ENCODE results near the gene GALNT2.

DNA sequence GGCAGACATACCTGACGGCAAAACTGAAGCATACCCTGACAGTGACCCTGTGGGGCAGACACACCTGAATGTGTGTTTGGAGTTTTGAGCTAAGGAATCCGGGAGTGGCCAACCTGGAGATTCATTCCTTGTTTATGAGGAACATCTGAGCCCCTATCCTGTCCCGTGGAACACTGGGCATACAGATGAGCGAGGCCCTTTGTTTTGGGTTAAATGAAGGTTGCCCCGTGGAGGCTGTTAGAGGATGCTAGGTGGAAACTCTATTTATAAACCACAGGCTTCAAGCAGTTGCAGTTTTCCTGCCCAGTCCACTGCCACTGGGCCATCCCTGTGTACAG, 18.1 kb downstream of the GALNT2 start:
- TF ChIP-seq, protein P1, sequence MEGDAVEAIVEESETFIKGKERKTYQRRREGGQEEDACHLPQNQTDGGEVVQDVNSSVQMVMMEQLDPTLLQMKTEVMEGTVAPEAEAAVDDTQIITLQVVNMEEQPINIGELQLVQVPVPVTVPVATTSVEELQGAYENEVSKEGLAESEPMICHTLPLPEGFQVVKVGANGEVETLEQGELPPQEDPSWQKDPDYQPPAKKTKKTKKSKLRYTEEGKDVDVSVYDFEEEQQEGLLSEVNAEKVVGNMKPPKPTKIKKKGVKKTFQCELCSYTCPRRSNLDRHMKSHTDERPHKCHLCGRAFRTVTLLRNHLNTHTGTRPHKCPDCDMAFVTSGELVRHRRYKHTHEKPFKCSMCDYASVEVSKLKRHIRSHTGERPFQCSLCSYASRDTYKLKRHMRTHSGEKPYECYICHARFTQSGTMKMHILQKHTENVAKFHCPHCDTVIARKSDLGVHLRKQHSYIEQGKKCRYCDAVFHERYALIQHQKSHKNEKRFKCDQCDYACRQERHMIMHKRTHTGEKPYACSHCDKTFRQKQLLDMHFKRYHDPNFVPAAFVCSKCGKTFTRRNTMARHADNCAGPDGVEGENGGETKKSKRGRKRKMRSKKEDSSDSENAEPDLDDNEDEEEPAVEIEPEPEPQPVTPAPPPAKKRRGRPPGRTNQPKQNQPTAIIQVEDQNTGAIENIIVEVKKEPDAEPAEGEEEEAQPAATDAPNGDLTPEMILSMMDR (IDR thresholded peaks at IDR 0.05), result no peak
- no peak for TF ChIP-seq ZFX (IDR thresholded peaks at IDR 0.05; ENCODE audit: borderline replicate concordance)
